DMS153 (cell line): ENCODE measurements around the gene PGAP3.
"Not testable (repeated sequence)": the region's sequence is repeated elsewhere in the genome, so short reads cannot be mapped to it uniquely, and the experiment has no call there.

ENCODE experiments used
- DNase-seq: peaks from one replicate; lab custom pipeline; 2025; lab: John Stamatoyannopoulos, UW

The PGAP3 gene, protein sequence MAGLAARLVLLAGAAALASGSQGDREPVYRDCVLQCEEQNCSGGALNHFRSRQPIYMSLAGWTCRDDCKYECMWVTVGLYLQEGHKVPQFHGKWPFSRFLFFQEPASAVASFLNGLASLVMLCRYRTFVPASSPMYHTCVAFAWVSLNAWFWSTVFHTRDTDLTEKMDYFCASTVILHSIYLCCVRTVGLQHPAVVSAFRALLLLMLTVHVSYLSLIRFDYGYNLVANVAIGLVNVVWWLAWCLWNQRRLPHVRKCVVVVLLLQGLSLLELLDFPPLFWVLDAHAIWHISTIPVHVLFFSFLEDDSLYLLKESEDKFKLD

DNA sequence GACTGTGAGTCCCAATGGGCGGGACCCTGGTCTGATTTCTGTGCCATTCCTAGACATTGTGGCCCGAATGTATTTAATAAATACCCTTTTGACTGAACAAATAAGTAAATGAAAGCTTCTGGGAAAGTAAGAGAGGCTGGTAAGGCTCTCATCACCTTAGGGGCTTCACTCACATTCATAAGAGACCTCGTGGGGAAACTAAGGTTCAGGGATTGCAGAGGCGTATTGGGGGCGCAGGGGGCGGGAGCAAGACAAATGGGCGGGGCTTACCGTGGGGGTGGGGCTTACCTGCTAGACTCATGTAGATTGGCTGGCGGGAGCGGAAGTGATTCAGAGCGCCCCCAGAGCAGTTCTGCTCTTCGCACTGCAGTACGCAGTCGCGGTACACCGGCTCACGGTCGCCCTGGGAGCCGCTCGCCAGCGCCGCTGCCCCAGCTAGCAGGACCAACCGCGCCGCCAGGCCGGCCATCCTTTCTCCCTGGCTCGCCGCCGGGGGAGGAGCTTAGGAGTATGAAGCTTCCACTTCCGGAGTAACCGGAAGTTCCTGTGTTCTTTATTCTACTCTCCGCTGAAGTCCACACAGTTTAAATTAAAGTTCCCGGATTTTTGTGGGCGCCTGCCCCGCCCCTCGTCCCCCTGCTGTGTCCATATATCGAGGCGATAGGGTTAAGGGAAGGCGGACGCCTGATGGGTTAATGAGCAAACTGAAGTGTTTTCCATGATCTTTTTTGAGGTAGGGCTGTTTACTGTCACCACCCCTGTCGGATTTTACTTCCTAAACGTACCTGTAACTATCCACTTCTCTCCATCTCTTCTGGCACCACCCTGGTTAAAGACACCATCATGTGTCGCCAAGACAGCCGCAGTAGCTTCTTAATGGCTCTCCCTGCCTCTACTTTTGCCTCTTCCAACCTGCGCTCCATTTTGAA, at the start of gene PGAP3:
Gene PGAP3, minus strand, starts transcription at position 512 of the 929 bp plus-strand sequence. Its CDS starts 43 bp downstream, at position 469.
- DNase-seq, result peak; percentile 88

DNA sequence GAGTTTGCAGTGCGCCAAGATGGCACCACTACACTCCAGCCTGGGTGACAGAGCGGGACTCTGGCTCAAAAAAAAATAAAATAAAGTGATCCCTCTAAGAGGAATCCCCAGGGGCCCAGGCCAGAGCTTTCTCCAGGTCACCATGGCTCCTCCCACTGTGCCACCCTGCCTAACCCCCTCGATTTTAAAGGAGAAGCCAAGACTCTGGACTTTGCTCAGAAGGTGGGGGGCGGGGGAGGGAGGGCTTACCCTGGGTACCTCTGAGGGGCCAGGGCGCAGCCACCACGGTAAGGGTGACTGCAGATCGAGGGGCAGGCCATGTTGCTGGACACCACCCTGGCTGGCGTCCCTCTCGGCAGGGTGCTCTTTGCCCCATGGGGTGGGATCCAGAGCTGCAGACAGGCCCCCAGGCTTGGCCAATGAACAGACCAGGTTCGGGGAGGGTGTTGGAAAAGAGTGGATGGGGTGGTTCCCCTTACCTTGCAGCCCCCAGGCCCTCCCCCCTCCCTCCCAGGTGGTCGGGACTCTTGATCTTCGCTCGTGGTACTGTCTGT, 49.4 kb upstream of the PGAP3 start:
- no peak for DNase-seq

DNA sequence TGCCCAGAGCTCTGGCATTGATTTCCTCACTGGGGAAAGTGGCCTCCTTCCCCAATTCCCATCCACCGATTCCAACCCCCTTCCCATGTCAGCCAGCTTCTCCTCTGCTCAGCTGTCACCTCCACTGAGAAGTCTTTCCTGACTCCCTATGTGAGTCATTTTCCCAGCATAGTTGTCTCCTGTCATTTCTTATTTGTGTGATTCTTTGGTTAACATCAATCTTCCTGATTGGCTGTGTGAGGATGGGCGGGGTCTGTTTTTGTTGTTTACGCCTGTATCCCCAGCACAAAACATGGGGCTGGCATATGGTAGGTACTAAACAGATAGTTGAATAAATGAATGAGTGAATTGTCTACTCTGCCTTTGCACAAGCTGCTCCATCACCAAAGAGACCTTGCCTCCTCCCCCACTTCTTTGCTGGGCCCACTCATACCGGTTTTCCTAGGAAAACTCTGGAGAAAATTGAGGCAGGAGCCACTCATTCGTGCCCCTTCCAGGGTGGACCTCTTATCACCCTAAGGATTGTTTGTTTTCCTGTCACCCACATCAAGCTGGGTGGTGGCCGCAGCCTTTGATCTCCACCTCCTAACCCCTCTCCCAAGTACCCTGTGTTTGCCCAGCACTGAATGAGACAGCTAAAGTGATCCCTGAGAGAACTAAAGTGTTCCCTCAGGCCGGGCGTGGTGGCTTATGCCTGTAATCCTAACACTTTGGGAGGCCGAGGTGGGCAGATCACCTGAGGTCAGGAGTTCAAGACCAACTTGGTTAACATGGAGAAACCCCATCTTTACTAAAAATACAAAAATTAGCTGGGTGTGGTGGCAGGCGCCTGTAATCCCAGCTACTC, 48.7 kb upstream of the PGAP3 start:
- no peak for DNase-seq

DNA sequence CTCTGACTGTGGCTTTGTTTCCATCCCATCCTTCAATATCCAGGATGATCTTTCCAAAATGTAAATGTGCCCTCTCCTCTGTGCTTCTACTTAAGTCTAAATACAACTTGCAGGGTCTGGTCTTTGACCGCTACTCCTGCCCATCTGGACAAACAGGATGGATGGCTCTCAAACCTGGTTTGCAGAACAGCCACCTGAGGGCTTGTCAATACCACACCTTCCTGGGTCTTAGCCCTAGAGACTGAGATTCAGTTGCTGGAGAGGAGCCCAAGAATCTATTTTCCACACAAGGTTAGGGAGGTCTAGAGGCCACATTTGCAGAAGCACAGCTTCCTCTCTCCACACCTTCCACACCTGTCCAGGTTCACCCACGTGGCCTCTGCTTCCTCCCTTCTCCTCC, 48.0 kb upstream of the PGAP3 start:
- no peak for DNase-seq

DNA sequence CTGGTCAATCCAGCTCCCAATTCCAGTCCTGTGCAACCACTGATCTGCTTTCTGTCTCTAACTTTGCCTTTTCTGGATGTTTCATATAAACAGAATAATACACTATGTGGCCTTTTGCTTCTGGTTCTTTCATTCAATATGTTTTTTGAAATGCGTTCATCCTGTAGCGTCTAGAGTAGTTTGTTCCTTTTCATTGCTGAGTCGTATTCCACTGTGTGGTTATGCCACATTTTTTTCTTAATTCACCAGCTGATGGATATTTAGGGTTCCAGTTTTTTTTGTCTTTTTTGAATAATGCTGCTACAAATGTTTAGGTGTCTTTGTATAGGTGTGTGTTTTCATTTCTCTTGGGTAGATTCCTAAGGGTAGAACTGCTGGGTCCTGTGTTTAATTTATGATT, 44.7 kb upstream of the PGAP3 start:
- DNase-seq, result no peak

DNA sequence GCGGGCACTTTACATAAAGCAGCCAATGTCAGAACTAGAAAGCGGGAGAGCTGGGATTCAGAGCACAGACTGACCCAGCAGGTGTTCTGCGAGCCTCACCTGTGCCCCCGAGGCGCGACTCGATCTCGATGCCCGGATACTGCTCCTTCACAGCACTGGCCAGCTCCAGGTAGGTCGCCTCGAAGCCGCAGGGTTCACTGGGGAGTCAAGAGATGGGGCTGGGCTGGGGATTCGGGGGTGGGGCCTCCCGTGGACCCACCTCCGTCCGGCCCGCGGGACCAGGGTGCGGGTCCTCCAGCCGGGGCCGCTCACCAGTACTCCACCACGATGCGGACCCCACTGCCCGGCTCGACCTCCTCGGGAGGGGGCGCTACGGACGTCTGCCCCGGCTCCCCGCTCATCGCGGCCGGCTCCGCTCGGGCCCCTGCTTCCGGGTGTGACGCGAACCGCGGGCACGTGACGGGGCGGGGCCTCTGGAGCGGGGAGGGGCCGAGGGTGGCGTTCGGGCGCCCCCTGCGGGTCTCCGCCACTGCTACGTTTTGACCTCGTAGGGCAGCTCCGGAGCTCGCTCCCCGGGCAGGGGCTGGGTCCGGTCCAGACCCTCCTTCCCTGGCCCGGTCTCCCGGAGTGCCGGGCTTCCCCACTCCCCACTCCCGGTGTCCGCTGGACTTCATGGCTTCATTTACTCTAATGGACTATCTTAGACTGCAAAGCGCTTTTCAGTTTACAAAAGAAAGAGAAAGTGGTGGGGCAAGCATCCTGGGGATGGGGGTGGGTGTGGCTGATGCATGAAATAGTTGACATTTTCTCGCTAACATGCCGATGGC, 42.5 kb upstream of the PGAP3 start, which contains the start of gene MIEN1:
Gene MIEN1, minus strand, starts transcription at position 438 of the 827 bp plus-strand sequence. Its CDS starts 37 bp downstream, at position 401.
- DNase-seq, result peak; percentile 64

DNA sequence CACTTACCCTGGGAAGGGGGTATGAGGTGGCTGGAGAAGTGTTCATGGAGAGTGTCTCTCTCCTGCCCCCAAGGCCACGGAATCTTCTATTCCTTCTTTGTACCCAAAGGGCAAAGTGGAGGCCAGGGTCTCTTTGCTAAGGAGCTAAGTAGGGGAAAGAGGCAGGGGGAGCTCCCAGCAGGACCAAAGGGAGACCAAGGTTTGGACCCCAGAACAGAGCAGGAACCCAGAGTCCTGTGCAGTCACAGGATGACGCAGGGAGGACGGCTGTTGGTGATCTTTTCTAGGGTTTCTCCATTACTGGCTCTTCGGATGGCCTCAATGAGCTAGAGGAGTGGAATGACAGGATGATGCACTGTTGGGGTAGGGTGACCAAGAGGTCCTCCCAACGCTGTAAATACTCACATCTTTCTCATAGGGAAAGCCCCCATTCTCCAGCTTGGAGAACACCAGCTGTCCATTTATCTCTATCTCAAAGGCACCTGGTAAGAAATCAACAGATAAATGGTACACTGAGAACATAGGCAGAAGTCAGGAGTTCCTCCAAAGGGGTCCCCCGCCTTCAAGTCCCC, 41.5 kb upstream of the PGAP3 start:
- no peak for DNase-seq

DNA sequence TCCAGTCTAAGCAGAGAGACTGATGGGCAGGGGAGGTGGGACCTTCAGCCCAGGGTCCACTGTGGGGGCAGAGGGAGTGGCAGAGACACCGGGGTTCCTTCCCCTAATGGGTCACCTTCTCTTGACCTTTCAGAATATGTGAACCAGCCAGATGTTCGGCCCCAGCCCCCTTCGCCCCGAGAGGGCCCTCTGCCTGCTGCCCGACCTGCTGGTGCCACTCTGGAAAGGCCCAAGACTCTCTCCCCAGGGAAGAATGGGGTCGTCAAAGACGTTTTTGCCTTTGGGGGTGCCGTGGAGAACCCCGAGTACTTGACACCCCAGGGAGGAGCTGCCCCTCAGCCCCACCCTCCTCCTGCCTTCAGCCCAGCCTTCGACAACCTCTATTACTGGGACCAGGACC, 39.7 kb upstream of the PGAP3 start:
- no peak for DNase-seq

DNA sequence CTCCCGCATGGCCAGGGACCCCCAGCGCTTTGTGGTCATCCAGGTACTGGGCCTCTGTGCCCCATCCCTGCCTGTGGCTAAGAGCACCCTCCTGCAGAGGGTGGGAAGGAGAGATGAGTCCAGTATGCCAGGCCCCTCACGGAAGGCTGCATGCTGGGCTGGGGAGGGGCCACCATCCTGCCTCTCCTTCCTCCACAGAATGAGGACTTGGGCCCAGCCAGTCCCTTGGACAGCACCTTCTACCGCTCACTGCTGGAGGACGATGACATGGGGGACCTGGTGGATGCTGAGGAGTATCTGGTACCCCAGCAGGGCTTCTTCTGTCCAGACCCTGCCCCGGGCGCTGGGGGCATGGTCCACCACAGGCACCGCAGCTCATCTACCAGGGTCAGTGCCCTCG, 38.8 kb upstream of the PGAP3 start:
- no peak for DNase-seq

DNA sequence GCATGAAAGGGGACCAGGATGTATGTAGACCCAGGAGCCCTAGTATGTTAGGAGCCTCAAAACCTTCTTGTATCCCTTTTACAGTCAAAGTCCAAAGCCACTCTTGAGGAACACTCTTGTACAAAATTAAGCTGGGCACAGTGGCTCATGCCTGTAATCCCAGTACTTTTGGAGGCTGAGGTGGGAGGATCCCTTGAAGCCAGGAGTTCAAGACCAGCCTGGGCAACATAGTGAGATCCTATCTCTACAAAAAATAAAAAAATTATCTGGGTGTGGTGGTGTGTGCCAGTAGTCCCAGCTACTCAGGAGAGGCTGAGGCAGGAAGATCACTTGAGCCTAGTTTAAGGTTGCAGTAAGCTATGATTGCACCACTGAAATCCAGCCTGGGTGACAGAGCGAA, 38.1 kb upstream of the PGAP3 start:
- DNase-seq, result not testable (repeated sequence)

DNA sequence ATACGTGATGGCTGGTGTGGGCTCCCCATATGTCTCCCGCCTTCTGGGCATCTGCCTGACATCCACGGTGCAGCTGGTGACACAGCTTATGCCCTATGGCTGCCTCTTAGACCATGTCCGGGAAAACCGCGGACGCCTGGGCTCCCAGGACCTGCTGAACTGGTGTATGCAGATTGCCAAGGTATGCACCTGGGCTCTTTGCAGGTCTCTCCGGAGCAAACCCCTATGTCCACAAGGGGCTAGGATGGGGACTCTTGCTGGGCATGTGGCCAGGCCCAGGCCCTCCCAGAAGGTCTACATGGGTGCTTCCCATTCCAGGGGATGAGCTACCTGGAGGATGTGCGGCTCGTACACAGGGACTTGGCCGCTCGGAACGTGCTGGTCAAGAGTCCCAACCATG, 36.9 kb upstream of the PGAP3 start:
- DNase-seq, result no peak

DNA sequence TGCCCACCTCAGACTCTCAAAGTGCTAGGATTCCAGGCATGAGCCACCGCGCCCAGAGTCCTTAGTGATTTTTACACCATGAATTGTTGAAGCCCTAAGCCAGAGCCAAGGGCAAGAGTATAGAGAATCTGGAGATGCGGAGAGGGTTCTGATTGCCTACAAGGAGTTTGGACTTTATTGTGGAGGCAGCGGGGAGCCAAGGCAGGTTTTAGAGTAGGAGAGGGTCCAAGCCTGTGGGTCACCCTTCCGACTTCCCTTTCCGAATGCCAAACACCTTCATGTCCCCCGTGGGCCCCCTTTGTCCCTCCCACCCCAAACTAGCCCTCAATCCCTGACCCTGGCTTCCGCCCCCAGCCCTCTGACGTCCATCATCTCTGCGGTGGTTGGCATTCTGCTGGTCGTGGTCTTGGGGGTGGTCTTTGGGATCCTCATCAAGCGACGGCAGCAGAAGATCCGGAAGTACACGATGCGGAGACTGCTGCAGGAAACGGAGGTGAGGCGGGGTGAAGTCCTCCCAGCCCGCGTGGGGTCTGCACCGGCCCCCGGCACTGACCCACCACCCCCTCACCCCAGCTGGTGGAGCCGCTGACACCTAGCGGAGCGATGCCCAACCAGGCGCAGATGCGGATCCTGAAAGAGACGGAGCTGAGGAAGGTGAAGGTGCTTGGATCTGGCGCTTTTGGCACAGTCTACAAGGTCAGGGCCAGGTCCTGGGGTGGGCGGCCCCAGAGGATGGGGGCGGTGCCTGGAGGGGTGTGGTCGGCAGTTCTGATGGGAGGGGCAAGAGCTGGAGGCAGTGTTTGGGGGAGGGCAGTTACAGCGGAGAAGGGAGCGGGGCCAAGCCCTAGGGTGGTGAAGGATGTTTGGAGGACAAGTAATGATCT, 35.4 kb upstream of the PGAP3 start:
- DNase-seq, result no peak

DNA sequence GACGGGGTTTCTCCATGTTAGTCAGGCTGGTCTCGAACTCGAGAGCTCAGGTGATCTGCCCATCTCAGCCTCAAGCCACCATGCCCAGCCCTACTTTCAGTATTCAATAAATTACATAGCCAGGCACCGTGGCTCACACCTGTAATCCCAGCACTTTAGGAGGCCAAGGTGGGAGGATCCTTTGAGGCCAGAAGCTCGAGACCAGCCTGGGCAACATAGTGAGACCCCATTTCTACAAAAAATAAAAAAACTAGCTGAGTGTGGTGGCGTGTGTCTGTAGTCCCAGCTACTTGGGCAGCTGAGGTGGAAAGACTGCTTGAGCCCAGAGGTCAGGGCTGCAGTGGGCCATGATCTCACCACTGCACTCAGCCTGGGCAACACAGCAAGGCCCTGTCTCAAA, 34.2 kb upstream of the PGAP3 start:
- DNase-seq, result no peak

DNA sequence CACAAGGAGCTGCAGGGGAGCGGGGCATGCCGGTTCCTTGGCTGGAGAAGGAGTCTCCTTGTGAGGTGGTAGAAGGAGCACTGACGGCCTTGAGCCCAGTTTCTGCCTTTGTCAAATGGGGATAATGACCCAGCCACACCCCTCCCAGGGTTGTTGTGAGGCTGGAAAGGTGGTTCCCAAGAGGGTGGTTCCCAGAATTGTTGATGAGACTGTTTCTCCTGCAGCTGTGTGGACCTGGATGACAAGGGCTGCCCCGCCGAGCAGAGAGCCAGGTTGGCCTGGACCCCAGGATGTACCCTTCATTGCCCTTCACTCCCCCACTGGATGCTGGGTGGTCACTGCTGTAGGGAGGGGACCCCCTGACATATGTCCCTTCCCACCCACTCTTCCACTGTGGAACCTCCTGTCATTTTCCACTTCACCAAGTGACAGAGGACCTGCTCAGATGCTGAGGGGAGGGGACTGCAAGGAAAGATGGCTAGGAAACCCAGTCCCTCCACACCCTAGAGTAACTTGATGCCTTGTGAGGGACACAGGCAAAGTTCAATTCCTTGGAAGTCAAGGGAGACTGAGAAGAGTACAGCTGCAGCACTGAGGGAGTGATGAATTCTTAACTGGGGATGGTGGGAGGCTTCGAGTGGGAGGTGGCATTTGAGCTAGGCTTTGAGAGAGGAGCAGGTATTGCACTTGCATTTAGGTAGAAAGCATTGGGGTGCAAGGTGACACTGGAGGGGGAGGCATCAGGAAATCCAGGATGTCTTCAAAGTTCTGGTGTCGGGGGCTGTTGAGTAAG, 31.9 kb upstream of the PGAP3 start:
- no peak for DNase-seq

DNA sequence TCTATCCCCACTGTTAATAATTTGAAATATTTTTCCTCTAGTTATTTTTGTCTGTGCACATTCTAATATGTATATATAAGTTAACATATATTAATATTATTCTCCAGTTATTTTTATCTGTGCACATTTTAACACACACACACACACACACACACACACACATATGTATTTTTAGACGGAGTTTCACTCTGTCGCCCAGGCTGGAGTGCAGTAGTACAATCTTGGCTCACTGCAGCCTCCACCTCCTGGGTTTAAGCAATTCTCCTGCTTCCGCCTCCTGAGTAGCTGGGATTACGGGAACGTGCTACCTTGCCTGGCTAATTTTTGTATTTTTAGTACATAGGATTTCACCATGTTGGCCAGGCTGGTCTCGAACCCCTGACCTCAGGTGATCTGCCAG, 29.8 kb upstream of the PGAP3 start:
- no peak for DNase-seq

DNA sequence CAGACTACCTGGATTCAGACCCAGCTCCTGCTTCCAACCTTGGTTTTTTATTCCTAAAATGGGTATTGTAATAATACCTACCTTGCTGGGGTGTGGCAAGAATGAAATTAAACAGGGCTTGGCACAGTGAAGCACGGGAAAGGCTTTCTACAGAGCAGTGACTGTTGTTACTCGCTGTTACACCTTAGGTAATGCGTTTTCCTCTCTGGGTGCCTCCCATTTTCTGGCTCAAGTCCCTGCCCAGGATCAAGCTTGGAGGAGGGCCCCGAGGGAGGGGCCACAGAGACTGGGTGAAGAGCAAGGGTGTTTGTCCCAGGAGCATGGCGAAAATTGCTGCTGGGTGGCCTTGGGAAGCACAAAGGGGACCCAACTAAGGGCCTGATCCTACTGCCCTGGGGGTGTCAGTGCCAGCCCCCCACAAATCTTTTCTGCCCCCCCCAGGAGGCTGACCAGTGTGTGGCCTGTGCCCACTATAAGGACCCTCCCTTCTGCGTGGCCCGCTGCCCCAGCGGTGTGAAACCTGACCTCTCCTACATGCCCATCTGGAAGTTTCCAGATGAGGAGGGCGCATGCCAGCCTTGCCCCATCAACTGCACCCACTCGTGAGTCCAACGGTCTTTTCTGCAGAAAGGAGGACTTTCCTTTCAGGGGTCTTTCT, 29.2 kb upstream of the PGAP3 start:
- no peak for DNase-seq

DNA sequence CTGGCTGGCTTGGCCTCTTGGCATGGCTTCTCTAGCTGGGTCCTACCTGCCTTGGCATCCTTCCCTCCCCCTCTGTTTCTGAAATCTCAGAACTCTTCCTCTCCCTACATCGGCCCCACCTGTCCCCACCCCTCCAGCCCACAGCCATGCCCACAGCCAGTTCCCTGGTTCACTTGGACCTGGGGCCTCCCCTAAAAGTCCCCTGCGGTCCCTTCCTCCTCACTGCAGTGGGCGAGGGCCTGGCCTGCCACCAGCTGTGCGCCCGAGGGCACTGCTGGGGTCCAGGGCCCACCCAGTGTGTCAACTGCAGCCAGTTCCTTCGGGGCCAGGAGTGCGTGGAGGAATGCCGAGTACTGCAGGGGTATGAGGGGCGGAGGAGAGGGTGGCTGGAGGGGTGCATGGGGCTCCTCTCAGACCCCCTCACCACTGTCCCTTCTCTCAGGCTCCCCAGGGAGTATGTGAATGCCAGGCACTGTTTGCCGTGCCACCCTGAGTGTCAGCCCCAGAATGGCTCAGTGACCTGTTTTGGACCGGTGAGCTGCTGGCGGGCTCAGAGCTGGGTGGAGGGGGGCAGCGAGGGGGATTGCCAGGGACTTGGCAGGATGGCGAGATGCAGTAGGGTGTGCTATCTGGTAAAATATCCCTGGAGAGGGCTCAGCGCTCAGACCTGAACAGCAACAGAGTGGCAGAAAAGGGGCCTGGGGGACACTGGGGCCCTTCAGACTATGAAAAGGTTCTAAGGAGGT, 28.4 kb upstream of the PGAP3 start:
- no peak for DNase-seq
